Right lobe of liver (tissue), 6 donors: Measurements from ENCODE around the gene FEV. TPM values are rescaled to one million over a fixed set of nuclear protein-coding genes. Genes with fewer than 3 reads are reported as not detected.

ENCODE experiments used
- ATAC-seq, 4 donors: fragments of 200-7000 bp; cut with Tn5 transposase; one replicate each; pipeline ENCODE4 v1.9.1; 2020; ENCODE audit warnings: mild to moderate bottlenecking in 4 of 4, moderate library complexity in 4 of 4
- DNase-seq, 3 donors: peaks; one replicate each; pipeline ENCODE4 v3.0.0-alpha.2; 2020
- H3K27ac ChIP-seq, 3 donors: fragments of 200-600 bp; one replicate each; pipeline ENCODE4 v1.8.0; 2022
- H3K27me3 ChIP-seq, 2 donors: fragments of 200-600 bp; one replicate each; pipeline ENCODE4 v1.8.0; 2022
- H3K36me3 ChIP-seq, 4 donors: fragments of 200-600 bp; sonication (generic) in 1 of 4; one replicate each; pipeline versions ENCODE4 v1.5.1 to v1.8.0; 2017 to 2022; ENCODE audit warnings: control low read depth in 1 of 4
- H3K4me1 ChIP-seq, 4 donors: fragments of 200-600 bp; sonication (generic) in 1 of 4; one replicate each; pipeline versions ENCODE4 v1.5.1 to v1.8.0; 2017 to 2022; ENCODE audit warnings: control low read depth in 1 of 4
- H3K4me3 ChIP-seq, 3 donors: fragments of 200-600 bp; one replicate each; pipeline ENCODE4 v1.8.0; 2022
- H3K9me3 ChIP-seq, 4 donors: fragments of 200-600 bp; sonication (generic) in 1 of 4; one replicate each; pipeline versions ENCODE4 v1.5.1 to v1.8.0; 2017 to 2022; ENCODE audit warnings: control low read depth in 1 of 4
- POLR2A ChIP-seq: fragments of 450-650 bp; IDR thresholded peaks from one replicate; pipeline ENCODE4 v1.6.1; 2017; ENCODE audit warnings: antibody characterized with exemption, mild to moderate bottlenecking
- WGBS: methylation state at CpG from one replicate; pipeline ENCODE4 v1.1.6; 2018; ENCODE audit warnings: low coverage, low lambda C conversion rate; ENCODE audit not compliant: insufficient coverage; ENCODE audit errors: missing lambda C conversion rate; 5-methylcytosine and 5-hydroxymethylcytosine counted together
- intact Hi-C, 2 donors: fragments of 100-400 bp; cut with DNase I; formaldehyde crosslinking; loops; one replicate each; pipeline versions ENCODE4 v1.11.2 to v1.14.1; 2022
- total RNA-seq, 6 experiments: library from RNA; depleted of rRNA in 2 of 6; stranded (reverse); fragments of >200 nt in 2 of 6; fragmentation: NEBNext Ultra II Directional in 3 of 6; extraction: Animal tissue kit (Norgen Biotek cat#: 25700) in 3 of 6; gene quantifications; one replicate each; pipeline versions ENCODE4 v1.1.0 to v1.2.4, GENCODE V29; 2016 to 2023
- TF ChIP-seq, protein P1 (sequence below), 4 donors: fragments of 200-600 bp in 3 of 4; fragments of 450-650 bp in 1 of 4; IDR thresholded peaks; one replicate each; pipeline versions ENCODE4 v1.5.1 to v1.8.0; 2016 to 2022; ENCODE audit warnings: antibody characterized with exemption in 4 of 4, mild to moderate bottlenecking in 2 of 4
- donor health status: DM: no; HTN: yes; CAD: no.
- donor health status: DM: no; HTN: no; CAD: no.
- donor health status: DM: no; HTN: no; CAD: no.
- donor health status: DM: no; HTN: yes; CAD: no.
- donor health status: DM: no; HTN: yes; CAD: no.

The FEV gene
- total RNA-seq, 6 experiments from 2014 or later, result not detected

- 70% methylated on average over 2 of the region's 6 CpGs for WGBS
- no peak for ATAC-seq
Measured at GRCh38 chr2:219019436-219019835, 34.5 kb upstream of the FEV start.

DNA sequence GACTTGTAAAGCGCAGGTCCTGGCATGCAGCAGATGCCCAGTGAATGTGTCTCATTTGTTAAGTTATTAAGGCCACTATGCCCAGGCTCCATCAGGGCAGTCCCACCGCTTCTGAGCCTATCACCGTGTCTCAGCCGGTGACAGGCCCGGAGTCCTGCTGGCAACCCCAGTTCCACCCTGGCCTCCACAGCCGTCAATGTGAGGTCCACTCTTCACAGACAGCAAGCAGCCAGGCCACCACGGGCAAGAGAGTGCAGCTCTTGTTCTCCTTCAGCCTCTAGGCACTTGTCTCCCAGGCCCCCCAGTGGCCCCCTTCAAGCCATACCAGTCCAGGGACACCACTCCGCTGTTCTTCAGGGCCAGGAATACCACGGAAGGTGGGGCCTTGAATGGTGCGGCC is 33.7 kb upstream of the FEV start:
- H3K27ac ChIP-seq, result no peak overlapping the region
- WGBS, result no CpG with 5 or more reads among the region's 10 CpGs
- H3K4me1 ChIP-seq, result no peaks in the 10 kb centered on the region
- no peak overlapping the region for H3K4me3 ChIP-seq
- no peaks in the 10 kb centered on the region for H3K9me3 ChIP-seq
- H3K36me3 ChIP-seq, result no peaks in the 10 kb centered on the region
- ATAC-seq, result no peak
- intact Hi-C loops, result no loop called here
- TF ChIP-seq, protein P1, sequence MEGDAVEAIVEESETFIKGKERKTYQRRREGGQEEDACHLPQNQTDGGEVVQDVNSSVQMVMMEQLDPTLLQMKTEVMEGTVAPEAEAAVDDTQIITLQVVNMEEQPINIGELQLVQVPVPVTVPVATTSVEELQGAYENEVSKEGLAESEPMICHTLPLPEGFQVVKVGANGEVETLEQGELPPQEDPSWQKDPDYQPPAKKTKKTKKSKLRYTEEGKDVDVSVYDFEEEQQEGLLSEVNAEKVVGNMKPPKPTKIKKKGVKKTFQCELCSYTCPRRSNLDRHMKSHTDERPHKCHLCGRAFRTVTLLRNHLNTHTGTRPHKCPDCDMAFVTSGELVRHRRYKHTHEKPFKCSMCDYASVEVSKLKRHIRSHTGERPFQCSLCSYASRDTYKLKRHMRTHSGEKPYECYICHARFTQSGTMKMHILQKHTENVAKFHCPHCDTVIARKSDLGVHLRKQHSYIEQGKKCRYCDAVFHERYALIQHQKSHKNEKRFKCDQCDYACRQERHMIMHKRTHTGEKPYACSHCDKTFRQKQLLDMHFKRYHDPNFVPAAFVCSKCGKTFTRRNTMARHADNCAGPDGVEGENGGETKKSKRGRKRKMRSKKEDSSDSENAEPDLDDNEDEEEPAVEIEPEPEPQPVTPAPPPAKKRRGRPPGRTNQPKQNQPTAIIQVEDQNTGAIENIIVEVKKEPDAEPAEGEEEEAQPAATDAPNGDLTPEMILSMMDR (IDR thresholded peaks at IDR 0.05), result no peak
- TF ChIP-seq POLR2A, result no peak
- H3K27me3 ChIP-seq, result no peaks in the 10 kb centered on the region
- DNase-seq, result no peak

More at GRCh38 chr2:219019436-219019835, 34.5 kb upstream of the FEV start:
- no peaks in the 10 kb centered on the region for H3K9me3 ChIP-seq
- no peaks in the 10 kb centered on the region for H3K27me3 ChIP-seq
- no peaks in the 10 kb centered on the region for H3K4me1 ChIP-seq
- TF ChIP-seq, protein P1 (IDR thresholded peaks at IDR 0.05), result no peak
- no peak for TF ChIP-seq POLR2A
- H3K4me3 ChIP-seq, result no peak overlapping the region
- no peak overlapping the region for H3K27ac ChIP-seq
- intact Hi-C loops, result no loop called here
- no peak for DNase-seq
- H3K36me3 ChIP-seq, result no peaks in the 10 kb centered on the region

GRCh38 chr2:219018286-219018685 is 33.3 kb upstream of the FEV start:
- no peak for ATAC-seq
- H3K9me3 ChIP-seq, result no peaks in the 10 kb centered on the region
- TF ChIP-seq POLR2A, result no peak
- TF ChIP-seq, protein P1 (IDR thresholded peaks at IDR 0.05), result no peak
- H3K27ac ChIP-seq, result no peak overlapping the region
- DNase-seq, result peak in 1 of 3 donors; percentile 23
- WGBS, result 60% methylated on average over 1 of the region's 7 CpGs
- no peaks in the 10 kb centered on the region for H3K4me1 ChIP-seq
- no peak overlapping the region for H3K4me3 ChIP-seq
- no peaks in the 10 kb centered on the region for H3K27me3 ChIP-seq
- no peaks in the 10 kb centered on the region for H3K36me3 ChIP-seq
- intact Hi-C loops, result no loop called here

GRCh38 chr2:219017201-219017931 is 32.4 kb upstream of the FEV start:
- H3K4me3 ChIP-seq, result no peak overlapping the region
- ATAC-seq, result no peak
- 63% methylated on average over 3 of the region's 14 CpGs for WGBS
- no peaks in the 10 kb centered on the region for H3K27me3 ChIP-seq
- no peaks in the 10 kb centered on the region for H3K4me1 ChIP-seq
- intact Hi-C loops, result no loop called here
- no peak overlapping the region for H3K27ac ChIP-seq
- TF ChIP-seq, protein P1 (IDR thresholded peaks at IDR 0.05), result no peak
- TF ChIP-seq POLR2A, result no peak
- peak in 1 of 3 donors; percentile 37 for DNase-seq
- no peaks in the 10 kb centered on the region for H3K36me3 ChIP-seq
- no peaks in the 10 kb centered on the region for H3K9me3 ChIP-seq
